Measurements from ENCODE around the gene INSIG1.

The INSIG1 gene

GRCh38 chr7:155327590-155328320 lies 30.1 kb downstream of the INSIG1 start:
- DNase-seq (ENCODE audit: low read depth in 2 of 2) = no peak

GRCh38 chr7:155329225-155329624 lies 31.5 kb downstream of the INSIG1 start:
- no peak for DNase-seq (ENCODE audit: low read depth in 2 of 2)

- DNase-seq (ENCODE audit: low read depth in 2 of 2) = no peak
These were observed 33.7 kb downstream of the INSIG1 start for GRCh38 chr7:155331396-155331795.

- DNase-seq (ENCODE audit: low read depth in 2 of 2) = no peak
These were observed 35.9 kb downstream of the INSIG1 start for GRCh38 chr7:155333346-155334234.

- no peak for DNase-seq (ENCODE audit: low read depth in 2 of 2)
These were observed 39.3 kb downstream of the INSIG1 start for GRCh38 chr7:155336812-155337602.

GRCh38 chr7:155337946-155338631 lies 40.4 kb downstream of the INSIG1 start:
- no peak for DNase-seq (ENCODE audit: low read depth in 2 of 2)

GRCh38 chr7:155338632-155339320 lies 41.1 kb downstream of the INSIG1 start:
- no peak for DNase-seq (ENCODE audit: low read depth in 2 of 2)

- no peak for DNase-seq (ENCODE audit: low read depth in 2 of 2)
These were observed 41.8 kb downstream of the INSIG1 start for GRCh38 chr7:155339474-155339873.

GRCh38 chr7:155340071-155340531 lies 42.4 kb downstream of the INSIG1 start:
- no peak for DNase-seq (ENCODE audit: low read depth in 2 of 2)

GRCh38 chr7:155340721-155341120 lies 43.0 kb downstream of the INSIG1 start:
- DNase-seq (ENCODE audit: low read depth in 2 of 2) = no peak

GRCh38 chr7:155341463-155341983 lies 43.8 kb downstream of the INSIG1 start:
- DNase-seq (ENCODE audit: low read depth in 2 of 2) = no peak

GRCh38 chr7:155342313-155342712 lies 44.6 kb downstream of the INSIG1 start:
- no peak for DNase-seq (ENCODE audit: low read depth in 2 of 2)

GRCh38 chr7:155343150-155343549 lies 45.5 kb downstream of the INSIG1 start:
- no peak for DNase-seq (ENCODE audit: low read depth in 2 of 2)

- DNase-seq (ENCODE audit: low read depth in 2 of 2) = no peak
These were observed 46.0 kb downstream of the INSIG1 start for GRCh38 chr7:155343661-155344121.

- no peak for DNase-seq (ENCODE audit: low read depth in 2 of 2)
These were observed 46.6 kb downstream of the INSIG1 start for GRCh38 chr7:155344270-155344617.

- peak; percentile 39 to 44 for DNase-seq (ENCODE audit: low read depth in 2 of 2)
These were observed 47.1 kb downstream of the INSIG1 start for GRCh38 chr7:155344618-155345433.

- no peak for DNase-seq (ENCODE audit: low read depth in 2 of 2)
These were observed 47.8 kb downstream of the INSIG1 start for GRCh38 chr7:155345490-155345889.

GRCh38 chr7:155346285-155346684 lies 48.6 kb downstream of the INSIG1 start:
- no peak for DNase-seq (ENCODE audit: low read depth in 2 of 2)

- no peak for DNase-seq (ENCODE audit: low read depth in 2 of 2)
These were observed 51.1 kb downstream of the INSIG1 start for GRCh38 chr7:155348806-155349205.

All from fibroblast of skin of left quadriceps (primary cell).